Body of pancreas (tissue), 4 donors: ENCODE results near the gene EBF3. TPM values are rescaled to one million over a fixed set of nuclear protein-coding genes. Genes with fewer than 3 reads are reported as not detected.

Experiments
- ATAC-seq: fragments of 150-250 bp; one replicate; pipeline ENCODE4 v1.9.1; 2016
- DNase-seq, 4 donors: peaks; one replicate each; pipeline ENCODE4 v3.0.0-alpha.2; 2019
- H3K27ac ChIP-seq, 4 donors: fragments of 200-600 bp; sonication (generic); 1 replicate in 3 of 4; 2 replicates in 1 of 4; pipeline versions ENCODE4 v1.5.1 to v1.6.1; 2016 to 2019; ENCODE audit warnings: mild to moderate bottlenecking in 1 of 4, mixed read lengths in 1 of 4, moderate library complexity in 1 of 4
- H3K27me3 ChIP-seq, 2 donors: fragments of 200-600 bp; sonication (generic); one replicate each; pipeline ENCODE4 v1.6.0; 2016; ENCODE audit warnings: mild to moderate bottlenecking in 1 of 2
- H3K36me3 ChIP-seq, 2 donors: fragments of 200-600 bp; sonication (generic); replicated peaks in 1 of 2; 2 replicates each; pipeline ENCODE4 v1.5.1; 2016; ENCODE audit warnings: low read depth in 2 of 2; ENCODE audit not compliant: insufficient read depth in 1 of 2
- H3K4me1 ChIP-seq: fragments of 200-600 bp; sonication (generic); one replicate; pipeline ENCODE4 v1.6.0; 2016
- H3K4me3 ChIP-seq, 2 donors: fragments of 200-600 bp; sonication (generic); 1 replicate in 1 of 2; 2 replicates in 1 of 2; pipeline ENCODE4 v1.5.1; 2016 to 2019
- H3K9me3 ChIP-seq, 3 donors: fragments of 200-600 bp; sonication (generic); 1 replicate in 2 of 3; 2 replicates in 1 of 3; pipeline ENCODE4 v1.5.1; 2016
- POLR2A ChIP-seq, 3 donors: fragments of 450-650 bp; IDR thresholded peaks; one replicate each; pipeline ENCODE4 v1.6.1; 2016; ENCODE audit warnings: antibody characterized with exemption in 3 of 3, mild to moderate bottlenecking in 2 of 3
- WGBS, 2 donors: methylation state at CpG; one replicate each; pipeline ENCODE4 v1.1.5; 2017; 5-methylcytosine and 5-hydroxymethylcytosine counted together
- intact Hi-C: fragments of 100-400 bp; cut with DNase I; formaldehyde crosslinking; loops from one replicate; pipeline ENCODE4 v1.15.1; 2023
- total RNA-seq, 2 donors: library from RNA; depleted of rRNA; stranded (reverse); fragments of >200 nt; gene quantifications; one replicate each; pipeline ENCODE4 v1.1.0, GENCODE V29; 2016
- TF ChIP-seq, protein P1 (sequence below), 7 experiments: fragments of 450-650 bp in 4 of 7; fragments of 200-600 bp in 3 of 7; sonication (generic) in 3 of 7; IDR thresholded peaks; one replicate each; pipeline ENCODE4 v1.5.1; 2016 to 2019; ENCODE audit warnings: antibody characterized with exemption in 7 of 7

Gene EBF3
- total RNA-seq, 2 donors from 2014 or later, result 2.3 to 4.6 TPM

DNA sequence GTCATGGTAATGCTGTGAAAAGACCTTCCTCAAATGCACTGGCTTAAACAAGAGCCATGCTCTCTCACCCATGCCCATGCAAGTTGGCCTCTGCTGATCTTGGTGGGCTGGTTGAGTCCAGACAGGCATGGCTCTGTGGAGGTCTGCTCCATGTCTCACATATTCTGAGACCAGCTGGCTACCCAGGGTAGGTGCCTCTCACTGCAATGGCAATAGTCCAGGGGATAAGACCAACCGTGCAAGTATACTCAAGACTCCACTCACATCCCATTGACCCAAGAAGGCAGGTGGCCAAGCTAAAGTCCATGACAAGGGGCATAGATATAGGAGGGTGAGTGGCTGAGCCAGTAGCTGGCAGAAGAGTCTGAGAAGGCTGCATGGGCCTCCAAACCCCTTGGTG is 14.2 kb upstream of the EBF3 start:
- intact Hi-C loops, result no loop called here
- Histone ChIP-seq H3K27me3 (peaks cover 0 to 7% of the 10 kb centered on the region in 2 donors), H3K4me1 (no peaks in the 10 kb centered on the region), H3K4me3 (no peak overlapping the region), H3K36me3 (no peaks in the 10 kb centered on the region), H3K9me3 (peaks cover 0 to 5% (median 0%) of the 10 kb centered on the region in 3 donors), H3K27ac (no peak overlapping the region)
- no peak for ATAC-seq
- WGBS, 2 donors, result 79 to 83% methylated on average over 1 of the region's 1 CpG
- TF ChIP-seq, protein P1, sequence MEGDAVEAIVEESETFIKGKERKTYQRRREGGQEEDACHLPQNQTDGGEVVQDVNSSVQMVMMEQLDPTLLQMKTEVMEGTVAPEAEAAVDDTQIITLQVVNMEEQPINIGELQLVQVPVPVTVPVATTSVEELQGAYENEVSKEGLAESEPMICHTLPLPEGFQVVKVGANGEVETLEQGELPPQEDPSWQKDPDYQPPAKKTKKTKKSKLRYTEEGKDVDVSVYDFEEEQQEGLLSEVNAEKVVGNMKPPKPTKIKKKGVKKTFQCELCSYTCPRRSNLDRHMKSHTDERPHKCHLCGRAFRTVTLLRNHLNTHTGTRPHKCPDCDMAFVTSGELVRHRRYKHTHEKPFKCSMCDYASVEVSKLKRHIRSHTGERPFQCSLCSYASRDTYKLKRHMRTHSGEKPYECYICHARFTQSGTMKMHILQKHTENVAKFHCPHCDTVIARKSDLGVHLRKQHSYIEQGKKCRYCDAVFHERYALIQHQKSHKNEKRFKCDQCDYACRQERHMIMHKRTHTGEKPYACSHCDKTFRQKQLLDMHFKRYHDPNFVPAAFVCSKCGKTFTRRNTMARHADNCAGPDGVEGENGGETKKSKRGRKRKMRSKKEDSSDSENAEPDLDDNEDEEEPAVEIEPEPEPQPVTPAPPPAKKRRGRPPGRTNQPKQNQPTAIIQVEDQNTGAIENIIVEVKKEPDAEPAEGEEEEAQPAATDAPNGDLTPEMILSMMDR (IDR thresholded peaks at IDR 0.05), result no peak
- no peak for TF ChIP-seq POLR2A (IDR thresholded peaks at IDR 0.05)
- no peak for DNase-seq

DNA sequence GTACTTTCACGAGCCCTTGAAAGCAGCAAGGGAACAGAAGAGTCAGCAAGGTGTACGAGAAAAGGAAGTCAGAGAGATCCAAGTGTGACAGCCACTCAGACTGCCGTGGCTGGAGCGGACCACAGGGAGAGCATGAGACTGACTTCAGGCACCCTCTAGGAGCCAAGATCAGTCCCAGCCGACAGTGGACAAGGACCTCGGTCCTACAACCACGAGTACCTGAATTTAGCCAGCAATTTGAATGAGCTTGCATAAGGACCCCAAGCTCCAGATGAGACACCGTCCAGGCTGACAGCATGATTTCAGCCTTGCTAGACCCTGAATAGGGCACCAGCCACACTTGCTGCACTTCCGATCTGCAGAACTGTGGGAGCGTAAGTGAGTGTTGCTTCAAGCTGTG is 13.7 kb upstream of the EBF3 start:
- ATAC-seq, result no peak
- Histone ChIP-seq H3K36me3 (no peaks in the 10 kb centered on the region), H3K4me1 (peaks cover 1% of the 10 kb centered on the region), H3K27ac (no peak overlapping the region), H3K9me3 (no peaks in the 10 kb centered on the region), H3K4me3 (no peak overlapping the region), H3K27me3 (peaks cover 0 to 12% of the 10 kb centered on the region in 2 donors)
- DNase-seq, result no peak
- 73% methylated on average over 10 of the region's 10 CpGs for WGBS, 2 donors
- intact Hi-C loops, result no loop called here
- TF ChIP-seq POLR2A (IDR thresholded peaks at IDR 0.05), result no peak
- TF ChIP-seq, protein P1 (IDR thresholded peaks at IDR 0.05), result no peak

DNA sequence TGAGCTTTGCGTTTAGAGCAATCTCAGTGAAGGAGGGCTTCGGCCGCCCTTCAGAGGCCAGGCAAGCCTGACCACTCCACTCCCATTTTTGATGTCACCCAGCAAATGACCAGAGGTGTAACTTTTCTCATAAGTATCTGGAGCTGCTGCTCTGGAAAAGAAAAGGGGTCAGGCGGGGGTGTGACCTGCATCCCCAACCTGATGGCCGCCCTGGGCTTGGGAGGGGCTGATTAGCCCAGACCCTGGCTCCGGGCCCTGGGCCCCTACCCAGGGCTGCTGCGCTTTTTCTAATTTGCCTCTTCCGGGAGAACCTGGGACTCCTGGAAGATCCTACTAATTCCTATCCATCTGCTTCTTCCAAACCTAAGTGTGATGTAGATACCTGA is 9.6 kb upstream of the EBF3 start:
- no peak for ATAC-seq
- Histone ChIP-seq H3K9me3 (no peaks in the 10 kb centered on the region), H3K27ac (no peak overlapping the region), H3K36me3 (no peaks in the 10 kb centered on the region), H3K4me1 (peaks cover 28% of the 10 kb centered on the region), H3K4me3 (no peak overlapping the region), H3K27me3 (peaks cover 3 to 46% of the 10 kb centered on the region in 2 donors)
- no peak for DNase-seq
- TF ChIP-seq, protein P1 (IDR thresholded peaks at IDR 0.05), result no peak
- no peak for TF ChIP-seq POLR2A (IDR thresholded peaks at IDR 0.05)
- 68 to 82% methylated on average over 8 of the region's 8 CpGs for WGBS, 2 donors
- intact Hi-C loops, result no loop called here

DNA sequence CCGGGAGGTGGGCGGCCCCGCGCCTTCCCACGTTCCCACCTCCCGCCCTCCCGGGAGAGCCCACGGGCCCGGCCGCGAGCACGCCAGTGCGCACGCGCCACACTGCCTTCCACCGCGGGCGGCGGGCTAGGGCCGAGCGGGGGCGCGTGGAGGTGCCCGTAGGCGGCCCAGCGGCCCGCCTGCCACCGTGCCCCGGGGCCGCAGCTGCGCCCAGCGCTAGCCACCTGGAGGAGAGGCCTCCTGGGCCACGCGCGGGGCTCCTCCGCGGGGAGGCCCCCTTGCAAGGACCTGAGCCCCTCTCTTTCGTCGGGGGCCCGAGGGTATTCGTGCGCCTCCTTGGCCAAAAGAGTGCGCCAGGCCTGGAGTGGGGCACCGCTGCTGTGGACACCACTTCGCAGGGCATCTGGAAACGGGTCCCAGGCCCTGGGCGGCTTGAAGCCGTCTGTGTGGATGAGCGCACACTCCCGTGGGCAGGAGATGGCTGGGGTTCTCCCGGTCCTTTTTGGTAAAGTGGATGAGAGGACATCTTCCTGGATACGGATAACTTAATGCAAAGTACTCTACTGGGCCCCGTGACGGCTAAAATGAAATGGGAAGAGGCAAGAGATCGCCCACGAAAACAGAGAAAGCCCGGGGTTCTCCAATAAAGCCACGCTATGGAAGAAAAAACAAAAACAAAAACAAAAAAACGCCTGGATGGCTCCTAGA is 9.0 kb upstream of the EBF3 start:
- peaks cover 3 to 52% of the 10 kb centered on the region in 2 donors for H3K27me3 ChIP-seq
- no peak overlapping the region for H3K4me3 ChIP-seq
- ATAC-seq, result no peak
- no peaks in the 10 kb centered on the region for H3K36me3 ChIP-seq
- intact Hi-C loops, result no loop called here
- TF ChIP-seq POLR2A (IDR thresholded peaks at IDR 0.05), result no peak
- TF ChIP-seq, protein P1 (IDR thresholded peaks at IDR 0.05), result no peak
- no peak overlapping the region for H3K27ac ChIP-seq
- DNase-seq, result no peak
- 21 to 53% methylated on average over 18 to 42 of the region's 59 CpGs for WGBS, 2 donors
- H3K4me1 ChIP-seq, result peaks cover 28% of the 10 kb centered on the region
- H3K9me3 ChIP-seq, result no peaks in the 10 kb centered on the region
